Stomach (tissue), 9 donors: Measurements from ENCODE around the gene ADAMTSL4. TPM values are rescaled to one million over a fixed set of nuclear protein-coding genes. Genes with fewer than 3 reads are reported as not detected.

ENCODE experiments used
- DNase-seq, 2 donors: peaks; one replicate each; pipeline versions ENCODE4 v3.0.0 to v3.0.0-alpha.2; 2013 to 2019
- H3K27ac ChIP-seq, 5 donors: fragments of 200-600 bp in 4 of 5; sonication (generic) in 4 of 5; one replicate each; pipeline ENCODE4 v1.5.1; 2013 to 2019; ENCODE audit warnings: mild to moderate bottlenecking in 1 of 5, moderate library complexity in 1 of 5
- H3K27me3 ChIP-seq, 3 donors: fragments of 200-600 bp; sonication (generic); one replicate each; pipeline ENCODE4 v1.5.1; 2017 to 2019; ENCODE audit warnings: mixed run types in 1 of 3
- H3K36me3 ChIP-seq, 4 donors: fragments of 200-600 bp; sonication (generic); 1 replicate in 3 of 4; 2 replicates in 1 of 4; pipeline ENCODE4 v1.5.1; 2016 to 2019
- H3K4me1 ChIP-seq, 4 donors: fragments of 200-600 bp; sonication (generic); one replicate each; pipeline ENCODE4 v1.5.1; 2016 to 2019
- H3K4me3 ChIP-seq, 4 donors: fragments of 200-600 bp; sonication (generic) in 3 of 4; one replicate each; pipeline ENCODE4 v1.5.1; 2016 to 2019; ENCODE audit warnings: mild to moderate bottlenecking in 1 of 4
- H3K9me3 ChIP-seq, 4 donors: fragments of 200-600 bp; sonication (generic); one replicate each; pipeline ENCODE4 v1.5.1; 2016 to 2019
- EP300 ChIP-seq: sonication (generic); formaldehyde crosslinking; IDR thresholded peaks from one replicate; pipeline ENCODE4 v1.6.1; 2017; ENCODE audit warnings: antibody characterized with exemption
- POLR2A ChIP-seq, 4 donors: fragments of 450-650 bp; IDR thresholded peaks; one replicate each; pipeline ENCODE4 v1.6.1; 2016; ENCODE audit warnings: antibody characterized with exemption in 4 of 4, control low read depth in 2 of 4, mild to moderate bottlenecking in 1 of 4, moderate library complexity in 1 of 4
- POLR2AphosphoS5 ChIP-seq, 3 donors: sonication (generic); formaldehyde crosslinking; IDR thresholded peaks; one replicate each; pipeline ENCODE4 v1.6.1; 2016; ENCODE audit warnings: antibody characterized with exemption in 3 of 3
- WGBS, 5 donors: extraction: QIAGEN DNeasy Blood & Tissue Kit in 3 of 5; methylation state at CpG; one replicate each; pipeline versions ENCODE4 v1.1.5 to v1.1.7; 2013 to 2018; 5-methylcytosine and 5-hydroxymethylcytosine counted together
- intact Hi-C: fragments of 100-400 bp; cut with DNase I; formaldehyde crosslinking; loops from one replicate; pipeline ENCODE4 v1.15.1; 2023; ENCODE audit warnings: low total_unique reads
- polyA plus RNA-seq, 3 donors: library from polyadenylated mRNA; stranded (reverse); fragments of 200-250 nt; gene quantifications; one replicate each; pipeline ENCODE4 v1.2.3, GENCODE V29; 2013
- total RNA-seq, 5 donors: library from RNA; depleted of rRNA; stranded (reverse); fragments of >200 nt; gene quantifications; one replicate each; pipeline versions ENCODE4 v1.1.0 to v1.2.3, GENCODE V29; 2014 to 2016
- TF ChIP-seq, protein P1 (sequence below), 7 experiments: fragments of 450-650 bp in 4 of 7; fragments of 200-600 bp in 3 of 7; sonication (generic) in 3 of 7; IDR thresholded peaks; one replicate each; pipeline ENCODE4 v1.5.1; 2016 to 2019; ENCODE audit warnings: antibody characterized with exemption in 7 of 7, control low read depth in 2 of 7, mild to moderate bottlenecking in 1 of 7
- donor health status: healthy with polysubstance abuse.
- donor health status: Bipolar disorder and iron deficiency.
- donor health status: healthy.

The ADAMTSL4 gene
- total and polyA plus RNA-seq, 8 donors = 4.9 to 54.2 (median 10.2) TPM

DNA sequence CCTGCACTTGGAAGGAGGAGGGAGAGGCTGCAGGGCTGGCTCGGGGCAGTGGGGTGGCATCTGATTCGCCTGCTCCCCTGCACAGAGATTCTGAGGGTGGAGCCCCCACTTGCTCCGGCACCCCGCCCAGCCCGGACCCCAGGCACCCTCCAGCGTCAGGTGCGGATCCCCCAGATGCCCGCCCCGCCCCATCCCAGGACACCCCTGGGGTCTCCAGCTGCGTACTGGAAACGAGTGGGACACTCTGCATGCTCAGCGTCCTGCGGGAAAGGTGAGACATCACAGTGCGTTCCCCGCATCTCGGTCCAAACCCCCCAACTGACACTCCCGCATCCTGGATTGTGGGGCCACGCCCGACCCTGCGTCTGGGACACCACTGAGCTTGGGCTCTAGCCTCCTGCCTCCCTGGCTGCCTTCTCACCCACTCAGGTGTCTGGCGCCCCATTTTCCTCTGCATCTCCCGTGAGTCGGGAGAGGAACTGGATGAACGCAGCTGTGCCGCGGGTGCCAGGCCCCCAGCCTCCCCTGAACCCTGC is 7.9 kb downstream of the ADAMTSL4 start:
- WGBS, 5 donors = 88 to 93% (median 93%) methylated on average over 19 to 26 of the region's 26 CpGs
- Histone ChIP-seq H3K4me3 (no peak overlapping the region), H3K9me3 (no peaks in the 10 kb centered on the region), H3K36me3 (peaks cover 0 to 54% (median 35%) of the 10 kb centered on the region in 4 donors), H3K27ac (peak overlapping the region in 1 of 5 donors; percentile 29), H3K4me1 (peaks cover 35 to 79% (median 57%) of the 10 kb centered on the region in 4 donors), H3K27me3 (no peaks in the 10 kb centered on the region)
- DNase-seq = no peak
- no peak for TF ChIP-seq POLR2AphosphoS5 (IDR thresholded peaks at IDR 0.05)
- TF ChIP-seq POLR2A (IDR thresholded peaks at IDR 0.05) = no peak
- TF ChIP-seq, protein P1, sequence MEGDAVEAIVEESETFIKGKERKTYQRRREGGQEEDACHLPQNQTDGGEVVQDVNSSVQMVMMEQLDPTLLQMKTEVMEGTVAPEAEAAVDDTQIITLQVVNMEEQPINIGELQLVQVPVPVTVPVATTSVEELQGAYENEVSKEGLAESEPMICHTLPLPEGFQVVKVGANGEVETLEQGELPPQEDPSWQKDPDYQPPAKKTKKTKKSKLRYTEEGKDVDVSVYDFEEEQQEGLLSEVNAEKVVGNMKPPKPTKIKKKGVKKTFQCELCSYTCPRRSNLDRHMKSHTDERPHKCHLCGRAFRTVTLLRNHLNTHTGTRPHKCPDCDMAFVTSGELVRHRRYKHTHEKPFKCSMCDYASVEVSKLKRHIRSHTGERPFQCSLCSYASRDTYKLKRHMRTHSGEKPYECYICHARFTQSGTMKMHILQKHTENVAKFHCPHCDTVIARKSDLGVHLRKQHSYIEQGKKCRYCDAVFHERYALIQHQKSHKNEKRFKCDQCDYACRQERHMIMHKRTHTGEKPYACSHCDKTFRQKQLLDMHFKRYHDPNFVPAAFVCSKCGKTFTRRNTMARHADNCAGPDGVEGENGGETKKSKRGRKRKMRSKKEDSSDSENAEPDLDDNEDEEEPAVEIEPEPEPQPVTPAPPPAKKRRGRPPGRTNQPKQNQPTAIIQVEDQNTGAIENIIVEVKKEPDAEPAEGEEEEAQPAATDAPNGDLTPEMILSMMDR (IDR thresholded peaks at IDR 0.05) = no peak
- TF ChIP-seq EP300 = no peak
- intact Hi-C loops = loop anchor here (10.0 kb wide), 1 partner anchor 68 kb away; the partner anchor contains the start of gene ENSA

DNA sequence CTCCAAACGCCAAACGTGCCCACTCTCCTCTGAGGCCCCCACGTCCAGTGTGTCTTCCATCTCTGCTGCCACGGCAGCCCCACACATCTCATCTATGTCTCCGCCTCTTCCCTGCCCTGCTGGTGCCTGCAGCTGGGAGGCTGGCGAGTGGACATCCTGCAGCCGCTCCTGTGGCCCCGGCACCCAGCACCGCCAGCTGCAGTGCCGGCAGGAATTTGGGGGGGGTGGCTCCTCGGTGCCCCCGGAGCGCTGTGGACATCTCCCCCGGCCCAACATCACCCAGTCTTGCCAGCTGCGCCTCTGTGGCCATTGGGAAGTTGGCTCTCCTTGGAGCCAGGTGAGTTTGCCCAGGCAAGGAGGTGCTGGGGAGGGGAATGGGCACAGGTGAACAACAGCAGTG is 8.6 kb downstream of the ADAMTSL4 start:
- intact Hi-C loops = loop anchor here (10.0 kb wide), 1 partner anchor 67 kb away; the partner anchor contains the start of gene ENSA
- Histone ChIP-seq H3K4me1 (peaks cover 35 to 79% (median 58%) of the 10 kb centered on the region in 4 donors), H3K4me3 (no peak overlapping the region), H3K27me3 (no peaks in the 10 kb centered on the region), H3K36me3 (peaks cover 0 to 54% (median 35%) of the 10 kb centered on the region in 4 donors), H3K9me3 (no peaks in the 10 kb centered on the region), H3K27ac (peak overlapping the region in 3 of 5 donors; percentile 100)
- 78 to 86% (median 79%) methylated on average over 14 to 15 of the region's 15 CpGs for WGBS, 5 donors
- TF ChIP-seq EP300 = no peak
- TF ChIP-seq, protein P1 (IDR thresholded peaks at IDR 0.05) = no peak
- TF ChIP-seq POLR2AphosphoS5 (IDR thresholded peaks at IDR 0.05) = no peak
- TF ChIP-seq POLR2A (IDR thresholded peaks at IDR 0.05) = no peak
- DNase-seq = no peak

GRCh38 chr1:150558303-150558704 is 9.1 kb downstream of the ADAMTSL4 start:
- H3K4me1 ChIP-seq = peaks cover 35 to 79% (median 58%) of the 10 kb centered on the region in 4 donors
- no peak for DNase-seq

GRCh38 chr1:150558761-150559655 is 9.8 kb downstream of the ADAMTSL4 start:
- 71 to 77% (median 73%) methylated on average over 10 to 28 of the region's 28 CpGs for WGBS, 5 donors
- Histone ChIP-seq H3K4me3 (peak overlapping the region; percentile 3 to 45 (median 16)), H3K27ac (peak overlapping the region in 4 of 5 donors; percentile 97 to 100 (median 100)), H3K4me1 (peaks cover 42 to 79% (median 60%) of the 10 kb centered on the region in 4 donors), H3K9me3 (no peaks in the 10 kb centered on the region), H3K27me3 (no peaks in the 10 kb centered on the region), H3K36me3 (peaks cover 0 to 50% (median 35%) of the 10 kb centered on the region in 4 donors)
- no peak for TF ChIP-seq POLR2AphosphoS5 (IDR thresholded peaks at IDR 0.05)
- intact Hi-C loops = loop anchor here (10.0 kb wide), 1 partner anchor 66 kb away; the partner anchor contains the start of gene ENSA
- DNase-seq = peak in 1 of 2 donors; percentile 67

More at GRCh38 chr1:150558303-150558704, 9.1 kb downstream of the ADAMTSL4 start:
- TF ChIP-seq EP300 = no peak
- Histone ChIP-seq H3K27me3 (no peaks in the 10 kb centered on the region), H3K9me3 (no peaks in the 10 kb centered on the region), H3K36me3 (peaks cover 0 to 54% (median 35%) of the 10 kb centered on the region in 4 donors), H3K4me3 (peak overlapping the region in 3 of 4 donors; percentile 3 to 20 (median 11)), H3K27ac (peak overlapping the region in 4 of 5 donors; percentile 97 to 100 (median 100))
- WGBS, 5 donors = 78 to 81% (median 78%) methylated on average over 13 to 15 of the region's 15 CpGs
- intact Hi-C loops = loop anchor here (10.0 kb wide), 1 partner anchor 66 kb away; the partner anchor contains the start of gene ENSA

DNA sequence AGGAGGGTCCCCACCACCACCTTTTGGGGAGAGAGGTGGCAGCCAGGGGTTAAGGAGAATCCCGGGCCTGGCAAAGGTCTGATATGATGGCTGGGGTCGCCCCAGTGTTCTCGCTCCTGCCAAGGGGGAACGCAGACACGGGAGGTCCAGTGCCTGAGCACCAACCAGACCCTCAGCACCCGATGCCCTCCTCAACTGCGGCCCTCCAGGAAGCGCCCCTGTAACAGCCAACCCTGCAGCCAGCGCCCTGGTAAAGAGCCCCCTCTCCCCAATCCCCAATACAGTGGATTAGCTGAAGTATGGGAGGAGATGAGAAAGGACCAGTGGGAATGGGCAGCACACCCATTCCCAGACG is 10.4 kb downstream of the ADAMTSL4 start:
- Histone ChIP-seq H3K27me3 (no peaks in the 10 kb centered on the region), H3K9me3 (no peaks in the 10 kb centered on the region), H3K4me3 (peak overlapping the region in 2 of 4 donors; percentile 34 to 45), H3K36me3 (peaks cover 0 to 43% (median 35%) of the 10 kb centered on the region in 4 donors), H3K27ac (peak overlapping the region; percentile 21 to 100 (median 100)), H3K4me1 (peaks cover 48 to 79% (median 65%) of the 10 kb centered on the region in 4 donors)
- DNase-seq = no peak
- WGBS, 5 donors = 58 to 78% (median 73%) methylated on average over 9 to 10 of the region's 10 CpGs
- intact Hi-C loops = loop anchor here (10.0 kb wide), 1 partner anchor 65 kb away; the partner anchor contains the start of gene ENSA
- TF ChIP-seq POLR2AphosphoS5 (IDR thresholded peaks at IDR 0.05) = no peak
- TF ChIP-seq POLR2A (IDR thresholded peaks at IDR 0.05) = no peak
